ENCODE results near the gene FBN2.
"Not testable (repeated sequence)": the region's sequence is repeated elsewhere in the genome, so short reads cannot be mapped to it uniquely, and the experiment has no call there.

Gene FBN2

DNA sequence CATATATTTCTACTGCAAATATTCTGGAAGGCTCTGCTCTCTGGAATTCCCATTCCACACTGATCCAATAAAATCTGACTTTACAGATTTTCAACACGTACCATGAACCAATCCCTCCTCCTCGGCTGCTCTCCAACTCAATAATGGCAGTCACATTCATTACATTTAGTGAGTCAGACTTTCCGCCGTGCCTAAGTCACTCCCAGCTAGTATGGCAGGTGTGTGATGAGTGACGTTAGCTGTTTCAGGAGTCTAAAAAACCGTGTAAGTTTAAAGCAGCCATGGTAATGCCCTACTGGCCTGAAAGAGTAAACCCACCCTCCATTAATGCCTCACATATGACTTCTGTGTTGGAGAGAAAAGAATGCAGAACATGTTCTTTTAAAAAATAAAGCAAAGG, 3.3 kb downstream of the FBN2 start:
- no peak for DNase-seq (ENCODE audit: low read depth)

DNA sequence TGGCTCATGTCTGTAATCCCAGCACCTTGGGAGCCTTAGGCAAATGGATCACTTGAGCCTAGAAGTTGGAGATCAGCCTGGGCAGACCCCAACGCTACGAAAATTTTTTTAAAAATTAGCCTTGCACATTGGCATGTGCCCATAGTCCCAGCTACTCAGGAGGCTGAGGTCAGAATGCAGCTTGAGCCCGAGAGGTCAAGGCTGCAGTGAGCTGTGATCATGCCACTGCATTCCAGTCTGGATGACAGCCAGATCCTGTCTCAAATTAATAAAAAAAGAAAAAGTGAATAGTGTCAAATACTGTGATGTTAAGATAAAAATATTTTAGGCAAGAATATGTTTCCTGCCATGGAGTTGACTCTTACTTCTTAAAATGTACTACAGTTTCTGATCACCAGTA, 5.3 kb downstream of the FBN2 start:
- no peak for DNase-seq (ENCODE audit: low read depth)

- no peak for DNase-seq (ENCODE audit: low read depth)
Measured at GRCh38 chr5:128532127-128532526, 5.9 kb downstream of the FBN2 start.

GRCh38 chr5:128528637-128529255, 9.3 kb downstream of the FBN2 start:
- no peak for DNase-seq (ENCODE audit: low read depth)

DNA sequence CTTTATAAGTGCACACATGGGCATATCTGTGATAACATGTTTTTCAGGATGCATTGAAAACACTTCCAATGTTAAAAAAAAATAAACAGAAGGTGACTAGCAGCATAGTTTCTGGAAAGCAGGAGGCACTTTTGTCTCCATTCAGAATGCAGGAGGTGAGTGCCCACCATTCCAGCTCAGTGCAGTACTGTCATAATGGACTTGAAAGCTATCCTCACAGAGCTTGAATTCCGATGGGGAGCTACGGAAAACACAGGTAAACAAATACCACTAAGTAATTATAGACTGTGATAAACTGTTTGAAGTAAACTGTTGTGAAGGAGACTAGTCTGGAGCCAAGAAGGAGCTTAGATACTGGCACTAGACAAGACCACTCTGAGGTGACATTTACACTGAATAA, 9.9 kb downstream of the FBN2 start:
- no peak for DNase-seq (ENCODE audit: low read depth)

DNA sequence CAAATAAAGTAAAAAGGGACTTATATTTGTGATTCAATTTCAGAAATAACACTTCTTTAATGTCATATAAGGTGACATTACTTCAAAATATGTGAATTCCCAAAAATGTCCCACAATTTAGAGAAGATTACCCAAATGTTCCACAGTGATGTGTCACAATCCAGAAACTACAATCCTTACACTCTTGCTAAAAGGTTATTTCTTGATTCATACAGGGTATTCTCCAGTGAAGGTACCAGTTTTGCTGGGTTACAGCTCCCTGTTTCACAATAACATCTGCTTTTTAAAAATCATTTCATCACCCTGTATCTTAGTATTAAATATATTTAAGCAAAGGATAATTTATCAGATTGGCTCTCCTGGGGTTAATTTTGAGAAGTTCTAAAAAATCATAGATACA, 11.0 kb downstream of the FBN2 start:
- DNase-seq (ENCODE audit: low read depth) = no peak

GRCh38 chr5:128522336-128522735, 15.7 kb downstream of the FBN2 start:
- DNase-seq (ENCODE audit: low read depth) = no peak

- no peak for DNase-seq (ENCODE audit: low read depth)
Measured at GRCh38 chr5:128519827-128520226, 18.2 kb downstream of the FBN2 start.

DNA sequence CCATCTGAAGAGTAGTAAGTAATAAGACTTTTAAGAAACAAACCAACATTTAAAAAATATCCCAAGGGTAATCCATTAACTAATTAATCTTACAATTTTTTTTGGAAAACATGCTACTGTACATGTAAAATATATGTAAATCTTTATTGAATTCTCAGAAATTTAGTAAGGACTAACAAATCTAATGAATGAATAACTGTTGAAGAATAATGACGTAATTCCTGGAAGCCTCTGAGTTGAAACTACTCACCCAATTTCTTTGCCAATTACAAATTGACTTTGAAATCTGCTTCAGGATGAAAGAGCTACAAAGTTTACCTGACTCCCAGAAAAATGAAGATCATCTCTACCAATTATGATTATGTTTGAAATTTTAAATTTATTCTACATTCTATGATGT, 21.1 kb downstream of the FBN2 start:
- DNase-seq (ENCODE audit: low read depth) = no peak

- no peak for DNase-seq (ENCODE audit: low read depth)
Measured at GRCh38 chr5:128513806-128514205, 24.2 kb downstream of the FBN2 start.

DNA sequence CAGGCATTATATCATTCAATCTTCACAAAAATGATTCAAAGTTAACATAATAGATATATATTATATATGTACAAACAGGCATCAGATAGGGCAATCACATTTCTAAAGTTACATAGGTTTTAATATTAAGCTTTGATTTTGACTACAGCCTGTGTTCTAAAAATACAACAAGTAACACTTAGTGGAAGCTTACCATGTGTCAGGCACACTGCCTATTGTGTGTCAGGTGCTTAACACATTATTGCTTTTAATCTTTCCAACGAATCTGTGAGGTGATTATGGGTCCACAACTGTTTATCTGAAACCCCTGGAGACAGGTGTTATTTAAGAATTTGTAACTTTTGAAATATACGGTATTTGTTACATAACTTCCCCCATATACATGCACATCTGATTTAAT, 25.2 kb downstream of the FBN2 start:
- no peak for DNase-seq (ENCODE audit: low read depth)

GRCh38 chr5:128506643-128507042, 31.4 kb downstream of the FBN2 start:
- no peak for DNase-seq (ENCODE audit: low read depth)

DNA sequence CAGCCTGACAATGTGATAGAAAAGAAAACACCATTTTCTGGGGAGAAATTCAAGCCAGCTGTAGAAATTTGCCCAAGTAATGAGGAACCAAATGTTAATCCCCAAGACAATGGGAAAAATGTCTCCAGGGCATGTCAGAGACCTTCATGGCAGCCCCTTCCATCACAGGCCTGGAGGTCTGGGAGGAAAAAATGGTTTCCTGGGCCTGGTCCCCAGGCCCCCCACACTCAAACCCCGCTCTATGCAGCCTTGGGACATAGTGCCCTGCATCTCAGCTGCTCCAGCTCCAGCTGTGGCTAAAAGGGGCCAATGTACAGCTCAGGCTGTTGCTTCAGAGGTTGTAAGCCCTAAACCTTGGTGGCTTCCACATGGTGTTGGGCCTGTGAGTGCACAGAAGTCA, 34.3 kb downstream of the FBN2 start:
- DNase-seq (ENCODE audit: low read depth) = not testable (repeated sequence)

DNA sequence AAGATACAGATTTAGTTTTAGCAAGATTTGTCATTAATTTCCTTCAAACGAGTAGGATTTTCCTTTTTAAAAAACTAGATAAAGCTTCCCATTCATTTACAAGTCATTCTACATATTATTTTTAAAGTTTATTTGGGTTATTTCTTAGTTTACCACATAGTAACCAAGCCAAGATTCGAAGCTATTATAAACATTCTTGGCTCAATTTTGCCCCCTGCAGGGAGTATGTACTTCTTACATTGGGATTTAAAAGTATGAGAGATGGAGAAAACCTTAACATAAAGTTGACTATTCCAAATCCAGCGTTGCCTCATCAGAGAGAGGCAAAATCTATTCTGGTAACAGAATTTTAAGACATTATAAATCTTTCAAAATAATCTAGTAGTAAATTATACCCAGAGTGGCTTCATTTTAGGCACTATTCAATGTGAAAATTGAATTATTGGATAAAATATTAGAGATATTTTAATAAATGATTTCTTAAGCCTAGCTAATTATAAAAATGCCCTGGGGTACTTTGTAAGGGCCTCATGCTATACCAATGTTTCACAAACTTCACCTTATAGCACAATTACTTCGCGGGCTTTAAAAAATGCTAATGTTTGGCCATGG, 39.1 kb downstream of the FBN2 start:
- no peak for DNase-seq (ENCODE audit: low read depth)

GRCh38 chr5:128494516-128494915, 43.5 kb downstream of the FBN2 start:
- no peak for DNase-seq (ENCODE audit: low read depth)

GRCh38 chr5:128493657-128494329, 44.3 kb downstream of the FBN2 start:
- DNase-seq (ENCODE audit: low read depth) = no peak

- no peak for DNase-seq (ENCODE audit: low read depth)
Measured at GRCh38 chr5:128491291-128491690, 46.8 kb downstream of the FBN2 start.

DNA sequence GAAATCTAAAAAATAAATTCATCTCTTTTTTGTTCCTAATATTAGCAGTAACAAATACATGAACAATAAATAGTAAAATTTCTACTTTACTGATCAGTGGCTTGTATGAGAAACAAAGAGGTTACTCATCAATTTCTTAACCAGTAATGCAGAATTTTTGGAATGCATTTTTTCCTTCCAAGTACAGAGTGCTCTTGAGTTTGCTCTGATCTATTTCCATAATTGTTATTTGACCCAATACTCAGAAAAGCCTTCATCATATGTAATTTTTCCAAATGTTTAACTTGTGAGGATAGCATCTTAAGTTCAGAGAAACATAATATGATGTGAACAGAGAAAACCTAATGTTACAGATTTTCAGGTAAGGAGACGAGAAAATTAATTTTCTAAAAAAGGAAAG, 47.3 kb downstream of the FBN2 start:
- no peak for DNase-seq (ENCODE audit: low read depth)

- no peak for DNase-seq (ENCODE audit: low read depth)
Measured at GRCh38 chr5:128487041-128487440, 51.0 kb downstream of the FBN2 start.

DNA sequence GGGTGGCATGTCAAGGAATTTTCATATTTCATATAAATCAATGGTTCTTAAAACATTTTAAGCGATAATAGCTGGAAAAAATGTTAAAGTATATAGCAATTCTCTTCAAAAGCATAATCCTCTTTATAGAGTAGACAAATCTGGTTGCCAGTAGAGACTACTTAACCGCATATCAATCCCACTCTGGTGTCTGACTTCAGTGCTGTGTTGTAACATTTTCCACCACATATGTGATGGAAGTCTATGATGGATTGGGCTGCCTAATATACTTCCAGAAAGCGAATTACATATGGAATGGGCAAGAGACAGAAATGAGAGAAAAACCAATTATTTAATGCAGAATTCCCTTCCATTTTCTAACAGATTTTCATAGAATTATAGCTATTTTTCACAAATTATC, 54.3 kb downstream of the FBN2 start:
- DNase-seq (ENCODE audit: low read depth) = no peak

DNA sequence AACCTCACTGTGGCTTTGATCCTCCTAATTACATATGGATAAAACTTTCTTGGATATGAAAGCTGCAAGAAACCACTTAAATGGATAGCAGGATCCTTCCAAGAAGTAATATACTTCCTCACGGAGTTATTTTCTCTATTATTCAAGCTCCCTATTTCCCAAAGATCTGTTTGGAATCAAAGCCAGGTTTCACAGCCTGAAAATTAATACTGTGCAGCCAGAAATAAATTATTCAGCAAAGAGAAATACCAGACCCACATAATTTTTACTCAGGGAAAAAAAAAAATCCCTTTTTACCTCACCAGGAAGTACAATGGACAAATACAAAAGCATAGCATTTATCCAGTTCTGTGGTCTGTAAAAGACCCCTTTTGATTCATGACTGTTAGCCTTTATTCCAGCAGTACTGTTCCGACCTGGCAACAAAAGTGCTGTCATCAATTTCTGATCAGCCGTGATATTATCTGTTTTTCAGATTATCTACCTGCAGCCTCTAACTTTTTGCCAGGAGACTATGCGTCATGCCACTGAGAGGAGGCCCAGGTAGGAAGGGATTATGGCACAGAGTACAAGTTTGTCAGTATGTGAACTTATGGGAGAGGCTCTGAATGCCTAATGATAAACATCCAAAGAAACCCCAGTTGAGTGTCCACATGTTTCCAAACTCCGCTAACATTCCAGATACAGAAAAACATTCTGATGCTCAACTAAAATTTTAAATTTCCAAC, 57.0 kb downstream of the FBN2 start:
- no peak for DNase-seq (ENCODE audit: low read depth)

GRCh38 chr5:128480158-128480557, 57.9 kb downstream of the FBN2 start:
- DNase-seq (ENCODE audit: low read depth) = no peak

Data from activated T-helper 9 cell treated with anti-CD3 and anti-CD28 coated beads, Interleukin-2, amount 50 U/mL, for 16 hours (primary cell).